Choroid plexus epithelial cell (primary cell): ENCODE results near the gene LGALS9B.
"Not testable (repeated sequence)": the region's sequence is repeated elsewhere in the genome, so short reads cannot be mapped to it uniquely, and the experiment has no call there.

Experiments
- DNase-seq: peaks from one replicate; pipeline ENCODE4 v3.0.0-alpha.2; 2010; ENCODE audit warnings: low read depth
- H3K4me3 ChIP-seq: 2 replicates; pipeline ENCODE4 v1.5.1; 2011; ENCODE audit warnings: low read depth, mild to moderate bottlenecking, control low read depth, low read length, moderate library complexity

LGALS9B gene

GRCh38 chr17:20435166-20435565 is 32.2 kb downstream of the LGALS9B start:
- not testable (repeated sequence) for DNase-seq, H3K4me3 ChIP-seq

GRCh38 chr17:20433382-20433781 is 34.0 kb downstream of the LGALS9B start:
- not testable (repeated sequence) for H3K4me3 ChIP-seq, DNase-seq

- H3K4me3 ChIP-seq, DNase-seq: not testable (repeated sequence)
Measured at GRCh38 chr17:20427264-20427663, 40.1 kb downstream of the LGALS9B start.

GRCh38 chr17:20422826-20423225 is 44.5 kb downstream of the LGALS9B start:
- not testable (repeated sequence) for H3K4me3 ChIP-seq

GRCh38 chr17:20418838-20419237 is 48.5 kb downstream of the LGALS9B start:
- DNase-seq: not testable (repeated sequence)

More at GRCh38 chr17:20422826-20423225, 44.5 kb downstream of the LGALS9B start:
- not testable (repeated sequence) for DNase-seq

GRCh38 chr17:20417492-20418080 is 49.8 kb downstream of the LGALS9B start:
- not testable (repeated sequence) for H3K4me3 ChIP-seq, DNase-seq

More at GRCh38 chr17:20418838-20419237, 48.5 kb downstream of the LGALS9B start:
- H3K4me3 ChIP-seq: not testable (repeated sequence)

- H3K4me3 ChIP-seq, DNase-seq: not testable (repeated sequence)
Measured at GRCh38 chr17:20416381-20416911, 50.9 kb downstream of the LGALS9B start.

- H3K4me3 ChIP-seq, DNase-seq: not testable (repeated sequence)
Measured at GRCh38 chr17:20415479-20415878, 51.9 kb downstream of the LGALS9B start.

GRCh38 chr17:20401306-20402022 is 65.9 kb downstream of the LGALS9B start:
- DNase-seq, H3K4me3 ChIP-seq: not testable (repeated sequence)

- not testable (repeated sequence) for H3K4me3 ChIP-seq, DNase-seq
Measured at GRCh38 chr17:20400559-20401305, 66.6 kb downstream of the LGALS9B start.
